DND-41 (cell line): Measurements from ENCODE around the gene SLC30A2.

Experiments
- ATAC-seq: fragments of 200-7000 bp; cut with Tn5 transposase; 3 replicates; pipeline ENCODE4 v1.9.1; 2021; ENCODE audit warnings: low read depth; ENCODE audit not compliant: insufficient read depth
- DNase-seq: peaks from one replicate; pipeline ENCODE4 v3.0.0-alpha.2; 2020
- H2AFZ ChIP-seq: 2 replicates; pipeline ENCODE4 v1.6.0; 2012; ENCODE audit warnings: low read depth, low read length
- H3K27ac ChIP-seq: 2 replicates; pipeline ENCODE4 v1.5.1; 2012; ENCODE audit warnings: low read length, inconsistent platforms
- H3K27me3 ChIP-seq: fragments of 200-600 bp; sonication (generic); 2 replicates; pipeline ENCODE4 v1.6.0; 2012; ENCODE audit warnings: low read length, mild to moderate bottlenecking, inconsistent platforms; ENCODE audit not compliant: insufficient read depth, poor library complexity
- H3K36me3 ChIP-seq: 2 replicates; pipeline ENCODE4 v1.5.1; 2012; ENCODE audit warnings: low read length, inconsistent platforms; ENCODE audit not compliant: insufficient read depth
- H3K4me1 ChIP-seq: 2 replicates; pipeline ENCODE4 v1.5.1; 2012; ENCODE audit warnings: mild to moderate bottlenecking, low read length; ENCODE audit not compliant: insufficient read depth
- H3K4me2 ChIP-seq: 2 replicates; pipeline ENCODE4 v1.6.0; 2012; ENCODE audit warnings: mild to moderate bottlenecking, moderate library complexity, low read length, inconsistent platforms; ENCODE audit not compliant: insufficient read depth
- H3K4me3 ChIP-seq, 2 experiments: fragments of 200-600 bp in 1 of 2; shearing (Covaris generic) in 1 of 2; 2 replicates each; pipeline ENCODE4 v1.5.1; 2012 to 2016; ENCODE audit warnings: inconsistent platforms in 2 of 2, low read length in 2 of 2, mild to moderate bottlenecking in 2 of 2, low read depth in 1 of 2, moderate library complexity in 1 of 2
- H3K79me2 ChIP-seq: 2 replicates; pipeline ENCODE4 v1.6.0; 2012; ENCODE audit warnings: low read length, inconsistent platforms; ENCODE audit not compliant: insufficient read depth
- H3K9ac ChIP-seq: 2 replicates; pipeline ENCODE4 v1.6.0; 2012; ENCODE audit warnings: low read depth, mild to moderate bottlenecking, inconsistent platforms, low read length, moderate library complexity
- H3K9me3 ChIP-seq: 2 replicates; pipeline ENCODE4 v1.5.1; 2012; ENCODE audit warnings: low read length, moderate library complexity, mild to moderate bottlenecking, inconsistent platforms; ENCODE audit not compliant: insufficient read depth, severe bottlenecking
- H4K20me1 ChIP-seq: 2 replicates; pipeline ENCODE4 v1.6.0; 2012; ENCODE audit warnings: low read length; ENCODE audit not compliant: insufficient read depth
- CTCF ChIP-seq: IDR thresholded peaks from 2 replicates; pipeline ENCODE4 v1.5.1; 2012; ENCODE audit warnings: borderline replicate concordance, low read length, moderate library complexity, mild to moderate bottlenecking; ENCODE audit not compliant: poor library complexity, severe bottlenecking; ENCODE audit errors: extremely low read depth
- EZH2 ChIP-seq: IDR thresholded peaks from 3 replicates; pipeline ENCODE4 v1.6.1; 2012; ENCODE audit warnings: borderline replicate concordance, low read depth, mild to moderate bottlenecking, moderate library complexity, low read length, inconsistent platforms; ENCODE audit not compliant: severe bottlenecking

Gene SLC30A2

GRCh38 chr1:26032656-26033357 is 13.1 kb downstream of the SLC30A2 start:
- peaks cover 3% of the 10 kb centered on the region for H3K27me3 ChIP-seq
- H4K20me1 ChIP-seq = no peaks in the 10 kb centered on the region; the same call in 1 of the 2 replicates
- H3K79me2 ChIP-seq = no peaks in the 10 kb centered on the region
- no peak overlapping the region for H3K4me3 ChIP-seq
- H2AFZ ChIP-seq = no peak overlapping the region
- TF ChIP-seq CTCF (no peak), EZH2 (no peak)
- ATAC-seq (no peak), DNase-seq (no peak)
- H3K27ac ChIP-seq = no peak overlapping the region
- H3K4me2 ChIP-seq = no peak overlapping the region
- H3K9ac ChIP-seq = no peak overlapping the region
- H3K36me3 ChIP-seq = no peaks in the 10 kb centered on the region; the same call in 1 of the 2 replicates
- H3K9me3 ChIP-seq = no peaks in the 10 kb centered on the region
- H3K4me1 ChIP-seq = peaks cover 23% of the 10 kb centered on the region

DNA sequence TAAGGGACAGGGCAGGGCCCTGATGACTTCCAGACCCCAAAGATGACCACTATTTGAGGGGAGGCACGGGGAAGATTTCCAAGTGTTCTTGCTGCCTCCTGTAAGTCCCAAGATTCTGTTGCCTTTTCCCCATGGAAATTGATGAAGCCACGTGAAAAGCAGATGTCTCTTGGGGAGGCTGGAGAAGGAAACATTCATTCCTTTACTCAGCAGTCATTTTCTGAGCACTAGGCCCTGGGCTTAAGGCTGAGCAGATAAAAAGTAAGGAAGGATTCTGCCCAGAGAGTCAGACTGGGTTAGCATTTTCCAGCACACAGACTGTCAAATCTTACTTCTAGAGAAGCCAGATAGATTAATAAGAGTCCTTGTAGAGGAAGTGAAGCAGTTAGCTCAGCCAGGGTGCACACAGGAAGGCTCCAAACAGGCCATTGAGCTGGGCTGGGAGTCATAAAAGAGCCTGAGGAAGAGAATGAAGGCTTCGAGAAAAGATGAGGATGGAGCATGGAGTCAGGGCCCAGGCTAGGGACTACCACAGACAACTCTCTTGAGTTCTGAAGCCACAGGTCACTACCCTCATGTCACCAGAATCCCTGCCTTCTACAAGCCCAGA is 14.2 kb downstream of the SLC30A2 start:
- Histone ChIP-seq H3K79me2 (no peaks in the 10 kb centered on the region), H3K9me3 (no peaks in the 10 kb centered on the region), H3K27ac (no peak overlapping the region), H4K20me1 (no peaks in the 10 kb centered on the region; the same call in 1 of the 2 replicates), H2AFZ (no peak overlapping the region), H3K4me3 (no peak overlapping the region), H3K36me3 (no peaks in the 10 kb centered on the region; the same call in 1 of the 2 replicates), H3K27me3 (no peaks in the 10 kb centered on the region), H3K4me1 (peaks cover 23% of the 10 kb centered on the region), H3K9ac (no peak overlapping the region), H3K4me2 (no peak overlapping the region)
- ATAC-seq (no peak), DNase-seq (no peak)
- TF ChIP-seq EZH2 (no peak), CTCF (no peak)

DNA sequence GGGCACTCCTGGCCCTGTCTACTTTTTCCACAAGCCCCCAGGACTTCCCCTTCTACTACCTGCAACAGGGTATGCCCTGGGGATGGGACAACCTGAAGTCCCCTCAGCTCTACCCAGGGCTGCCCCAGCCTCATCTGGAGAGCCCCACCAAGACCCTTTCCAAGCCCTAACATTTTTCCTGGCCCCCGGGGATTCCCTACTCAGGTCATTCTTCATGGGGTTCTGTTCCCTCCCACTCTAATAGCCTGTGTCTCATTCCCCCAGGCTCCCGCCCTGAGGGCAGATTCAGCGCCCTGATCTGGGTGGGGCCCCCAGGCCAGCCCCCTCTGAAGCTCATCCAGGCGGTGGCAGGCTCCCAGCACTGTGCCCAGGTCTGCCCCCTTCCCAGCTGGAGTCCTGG is 14.7 kb downstream of the SLC30A2 start:
- H3K4me2 ChIP-seq = no peak overlapping the region
- ATAC-seq (no peak), DNase-seq (no peak)
- H3K36me3 ChIP-seq = no peaks in the 10 kb centered on the region; the same call in 1 of the 2 replicates
- no peak overlapping the region for H3K9ac ChIP-seq
- no peak overlapping the region for H3K4me3 ChIP-seq
- no peaks in the 10 kb centered on the region for H3K27me3 ChIP-seq
- H3K27ac ChIP-seq = no peak overlapping the region
- no peaks in the 10 kb centered on the region for H3K9me3 ChIP-seq
- no peaks in the 10 kb centered on the region; the same call in 1 of the 2 replicates for H4K20me1 ChIP-seq
- no peak overlapping the region for H2AFZ ChIP-seq
- no peaks in the 10 kb centered on the region for H3K79me2 ChIP-seq
- H3K4me1 ChIP-seq = peaks cover 18% of the 10 kb centered on the region
- TF ChIP-seq CTCF = no peak
- no peak for TF ChIP-seq EZH2
